HG02759 (cell line): Measurements from ENCODE around the gene TEDDM1.
A peak's percentile ranks its signal among the peaks of the same experiment; 100 is the strongest.

ENCODE experiments used
- ATAC-seq: cut with Tn5 transposase; IDR thresholded peaks from one replicate; pipeline ENCODE4 v1.9.1; 2021; ENCODE audit warnings: mild to moderate bottlenecking, moderate library complexity; ENCODE audit not compliant: unreplicated experiment

The TEDDM1 gene

GRCh38 chr1:182407724-182408123 is 7.3 kb upstream of the TEDDM1 start:
- no peak for ATAC-seq

DNA sequence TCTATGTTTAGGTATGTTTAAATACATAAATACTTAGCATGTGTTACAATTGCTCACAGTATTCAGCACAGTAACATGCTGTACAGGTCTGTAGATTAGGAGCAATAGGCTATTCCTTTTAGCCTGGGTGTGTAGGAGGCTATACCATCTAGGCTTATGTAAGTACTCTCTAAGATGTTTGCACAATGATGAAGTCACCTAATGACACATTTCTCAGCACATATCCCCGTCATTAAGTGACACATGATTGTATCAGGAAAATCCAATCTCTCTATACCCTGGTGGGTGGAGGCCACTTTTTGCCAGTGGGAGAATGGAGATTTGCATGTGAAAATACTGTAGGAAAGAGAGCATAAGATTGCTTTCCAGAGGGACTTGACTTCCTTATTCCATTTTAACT is 5.5 kb upstream of the TEDDM1 start:
- ATAC-seq = no peak

- no peak for ATAC-seq
These were observed 5.1 kb upstream of the TEDDM1 start for GRCh38 chr1:182405578-182405977.

DNA sequence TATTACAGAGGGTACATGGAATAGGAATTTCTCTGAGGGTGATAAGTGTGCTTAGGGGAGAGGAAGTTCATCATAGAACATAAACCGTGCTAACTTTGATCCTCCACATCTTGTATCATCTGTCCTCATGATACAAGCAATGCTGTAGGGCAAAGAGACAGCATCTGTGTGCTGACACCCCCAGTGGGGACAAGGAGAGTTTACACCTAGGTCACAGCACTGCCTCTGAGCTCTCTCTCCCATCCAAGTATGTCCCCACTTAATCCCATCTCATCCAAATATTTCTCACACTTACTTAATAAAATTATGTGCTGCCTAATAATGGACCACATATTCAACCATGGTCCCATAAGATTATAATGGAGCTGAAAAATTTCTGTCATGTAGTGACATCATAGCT is 4.3 kb upstream of the TEDDM1 start:
- no peak for ATAC-seq

- no peak for ATAC-seq
These were observed 2.6 kb downstream of the TEDDM1 start for GRCh38 chr1:182397653-182398393.

- no peak for ATAC-seq
These were observed 4.6 kb downstream of the TEDDM1 start for GRCh38 chr1:182395906-182396305.

DNA sequence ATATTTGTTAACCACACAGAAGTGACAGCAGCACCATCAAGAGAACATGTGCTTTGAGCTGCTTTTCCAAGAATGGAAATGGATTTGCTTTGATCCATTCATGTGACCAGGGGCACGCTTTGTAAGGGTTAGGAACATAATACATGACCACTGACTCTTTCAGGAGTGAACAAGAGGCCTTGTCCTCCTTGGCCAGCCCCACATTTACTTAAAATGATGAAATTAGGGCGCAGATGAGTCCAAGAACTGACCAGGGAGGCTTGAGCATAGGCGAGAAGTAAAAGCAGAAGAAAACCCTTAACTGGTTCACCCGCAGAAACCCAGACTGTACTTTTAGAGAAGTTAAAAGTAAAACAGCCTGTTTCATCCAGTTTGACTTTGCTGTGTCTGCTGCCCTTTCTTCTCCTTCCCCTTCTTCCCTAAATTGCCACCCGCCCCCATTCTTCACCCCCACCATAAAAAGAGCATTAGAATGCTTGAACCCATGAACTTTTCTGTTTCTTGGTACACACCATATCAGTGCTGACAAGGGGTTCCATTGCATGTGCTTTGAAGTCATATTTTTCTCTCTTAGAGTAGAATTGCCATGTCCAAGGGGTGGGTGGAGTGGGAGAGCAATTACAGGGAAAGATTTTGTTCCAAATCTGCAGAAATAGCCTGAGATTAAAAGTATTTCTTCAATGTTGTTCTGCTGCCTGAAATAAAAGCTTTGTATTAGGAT is 6.3 kb downstream of the TEDDM1 start:
- ATAC-seq = no peak

GRCh38 chr1:182392050-182393028 is 8.1 kb downstream of the TEDDM1 start:
- peak; percentile 16 for ATAC-seq

- peak; percentile 82 for ATAC-seq
These were observed 9.0 kb downstream of the TEDDM1 start, which contains the start of gene GLUL for GRCh38 chr1:182391362-182392049. GLUL (minus strand) TSS chr1:182391790; CDS start chr1:182388737, 3,053 bp downstream.

DNA sequence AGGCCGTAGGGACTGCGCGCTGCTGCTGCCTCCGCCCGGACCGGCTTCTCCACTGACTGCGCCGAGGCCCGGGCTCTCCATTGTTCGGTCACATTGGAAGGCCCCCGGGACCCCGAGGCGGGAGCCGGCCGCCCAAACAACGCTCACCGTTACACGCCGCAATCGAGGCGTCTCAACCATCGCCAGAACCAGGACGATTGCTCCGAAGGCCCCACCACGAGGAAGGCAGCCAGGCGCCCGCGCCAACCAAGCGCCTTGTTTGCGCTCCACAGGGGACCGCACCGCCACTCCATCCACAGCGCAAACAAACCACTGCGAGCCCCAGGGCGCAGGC is 9.5 kb downstream of the TEDDM1 start:
- ATAC-seq = no peak

GRCh38 chr1:182389619-182390047 is 10.8 kb downstream of the TEDDM1 start:
- ATAC-seq = no peak

GRCh38 chr1:182388392-182389134 is 11.9 kb downstream of the TEDDM1 start:
- ATAC-seq = no peak

GRCh38 chr1:182387566-182387965 is 12.9 kb downstream of the TEDDM1 start:
- ATAC-seq = no peak

DNA sequence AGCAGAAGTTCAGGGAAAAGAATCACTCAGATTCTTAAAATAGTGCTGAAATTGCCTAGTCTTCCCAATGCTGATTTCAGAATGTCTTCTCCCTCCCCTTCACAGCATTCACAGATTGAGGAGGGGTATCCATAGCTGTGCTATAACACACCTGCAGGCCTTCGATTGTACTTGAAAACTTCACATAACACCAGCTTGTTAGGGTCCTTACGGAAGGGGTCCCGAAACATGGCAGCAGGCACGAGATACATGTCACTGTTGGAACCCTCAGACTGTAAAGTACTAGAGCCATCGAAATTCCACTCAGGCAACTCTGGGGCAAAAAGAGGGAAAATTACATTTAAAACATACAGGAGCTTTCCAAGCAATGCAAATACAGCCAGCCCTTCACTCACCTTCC is 13.5 kb downstream of the TEDDM1 start:
- ATAC-seq = no peak

DNA sequence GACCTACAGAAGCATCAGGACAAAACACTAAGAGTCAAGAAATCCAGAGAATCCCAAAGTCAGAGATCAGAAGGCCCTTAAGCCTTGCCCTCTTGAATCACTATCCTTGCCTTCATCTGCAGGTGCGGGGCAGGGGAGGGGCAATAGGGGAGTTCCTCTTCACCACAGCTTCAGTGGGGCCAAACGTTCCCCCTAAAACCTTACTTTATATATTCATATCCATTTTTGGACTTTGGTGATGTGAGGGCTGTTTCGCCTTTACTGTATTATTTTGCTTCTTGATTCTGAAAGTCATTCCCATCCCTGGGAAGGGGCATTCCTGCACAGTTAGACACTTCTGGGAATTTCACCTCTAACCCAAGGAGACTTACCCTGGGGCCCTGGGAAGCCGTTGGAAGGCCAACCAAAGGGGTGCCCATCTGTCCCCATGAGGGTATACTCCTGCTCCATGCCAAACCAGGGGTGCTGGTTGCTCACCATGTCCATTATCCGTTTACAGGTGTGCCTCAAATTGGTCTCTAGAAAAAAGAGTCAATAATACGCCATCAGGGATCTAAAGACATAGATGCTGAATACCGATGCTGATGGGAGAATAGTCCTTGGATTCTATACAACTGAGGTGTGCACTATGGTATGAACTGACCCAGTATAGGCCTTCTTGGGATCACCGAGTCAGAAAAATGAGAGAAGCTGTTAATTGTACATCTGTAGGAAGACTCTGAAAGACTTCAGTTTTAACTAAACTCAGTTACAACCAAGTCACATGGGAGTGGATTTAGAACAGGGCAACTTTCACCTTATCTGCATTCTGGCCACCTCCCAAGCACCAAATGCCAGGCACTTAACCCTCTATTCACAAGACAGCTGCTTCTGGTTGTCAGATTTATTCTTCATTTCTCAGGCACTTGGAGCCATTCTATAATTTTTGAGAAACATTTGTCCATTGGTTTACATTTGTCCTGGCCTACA is 14.3 kb downstream of the TEDDM1 start:
- no peak for ATAC-seq

- ATAC-seq = no peak
These were observed 16.0 kb downstream of the TEDDM1 start for GRCh38 chr1:182384387-182384960.

DNA sequence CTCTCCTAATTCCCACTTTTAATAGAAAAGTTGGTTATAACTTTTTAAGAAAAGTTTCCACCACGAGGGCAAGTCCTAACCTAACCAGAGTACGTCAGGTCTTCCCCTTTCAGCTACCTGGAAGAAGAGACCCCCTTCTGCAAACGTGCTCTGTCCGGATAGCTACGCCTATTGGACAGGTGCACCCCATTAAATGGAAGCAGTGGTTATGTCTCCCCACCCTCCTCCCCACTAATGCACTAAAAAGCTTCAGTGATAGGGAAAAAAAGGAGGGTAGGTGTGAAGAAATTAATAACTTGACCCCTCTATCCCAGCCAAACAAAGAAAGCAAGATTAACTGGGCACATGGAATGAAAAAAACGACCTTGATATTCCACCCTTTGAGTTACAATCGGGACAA is 16.5 kb downstream of the TEDDM1 start:
- no peak for ATAC-seq

GRCh38 chr1:182383037-182383661 is 17.3 kb downstream of the TEDDM1 start:
- ATAC-seq = no peak
